ENCODE data around the gene CELSR3. TPM values are rescaled to one million over a fixed set of nuclear protein-coding genes. Genes with fewer than 3 reads are reported as not detected.

The CELSR3 gene
- total RNA-seq, 1 donor from 2014 or later = 1.2 TPM

GRCh38 chr3:48652923-48653715, 9.6 kb downstream of the CELSR3 start:
- no peak for TF ChIP-seq CTCF (IDR thresholded peaks at IDR 0.05)
- Histone ChIP-seq H3K27ac (no peak overlapping the region), H3K27me3 (no peaks in the 10 kb centered on the region), H3K36me3 (no peaks in the 10 kb centered on the region), H3K4me1 (peaks cover 7% of the 10 kb centered on the region), H3K9me3 (no peaks in the 10 kb centered on the region), H3K4me3 (no peak overlapping the region)
- DNase-seq (no peak), ATAC-seq (no peak)
- intact Hi-C loops (cut with DNase I) = no loop called here

GRCh38 chr3:48651771-48652170, 10.9 kb downstream of the CELSR3 start:
- ATAC-seq (no peak), DNase-seq (no peak)
- intact Hi-C loops (cut with DNase I) = no loop called here
- H3K9me3 ChIP-seq = no peaks in the 10 kb centered on the region
- no peak overlapping the region for H3K27ac ChIP-seq
- no peaks in the 10 kb centered on the region for H3K36me3 ChIP-seq
- H3K4me3 ChIP-seq = no peak overlapping the region
- no peak for TF ChIP-seq CTCF (IDR thresholded peaks at IDR 0.05)
- no peaks in the 10 kb centered on the region for H3K27me3 ChIP-seq
- H3K4me1 ChIP-seq = peaks cover 5% of the 10 kb centered on the region

GRCh38 chr3:48650723-48651122, 12.0 kb downstream of the CELSR3 start:
- no peak for TF ChIP-seq CTCF (IDR thresholded peaks at IDR 0.05)
- DNase-seq (no peak), ATAC-seq (no peak)
- Histone ChIP-seq H3K36me3 (no peaks in the 10 kb centered on the region), H3K27me3 (no peaks in the 10 kb centered on the region), H3K9me3 (no peaks in the 10 kb centered on the region), H3K4me3 (no peak overlapping the region), H3K27ac (no peak overlapping the region), H3K4me1 (no peaks in the 10 kb centered on the region)
- intact Hi-C loops (cut with DNase I) = no loop called here

GRCh38 chr3:48648188-48648850, 14.4 kb downstream of the CELSR3 start:
- Histone ChIP-seq H3K27ac (no peak overlapping the region), H3K4me3 (no peak overlapping the region), H3K36me3 (no peaks in the 10 kb centered on the region), H3K9me3 (no peaks in the 10 kb centered on the region), H3K27me3 (no peaks in the 10 kb centered on the region), H3K4me1 (no peaks in the 10 kb centered on the region)
- ATAC-seq = no peak
- DNase-seq = no peak
- TF ChIP-seq CTCF (IDR thresholded peaks at IDR 0.05) = no peak
- intact Hi-C loops (cut with DNase I) = no loop called here

- no peak for TF ChIP-seq CTCF (IDR thresholded peaks at IDR 0.05)
- intact Hi-C loops (cut with DNase I) = no loop called here
- no peaks in the 10 kb centered on the region for H3K9me3 ChIP-seq
- ATAC-seq = no peak
- no peaks in the 10 kb centered on the region for H3K27me3 ChIP-seq
- H3K27ac ChIP-seq = no peak overlapping the region
- no peaks in the 10 kb centered on the region for H3K4me1 ChIP-seq
- no peaks in the 10 kb centered on the region for H3K36me3 ChIP-seq
- DNase-seq = no peak
- no peak overlapping the region for H3K4me3 ChIP-seq
Observed at GRCh38 chr3:48647714-48648113, 15.0 kb downstream of the CELSR3 start.
